Hypothalamus (tissue), 51 donors: ENCODE data around the gene OPRD1.
A peak's percentile ranks its signal among the peaks of the same experiment; 100 is the strongest.

Experiments used
- DNase-seq, 51 donors: peaks; one replicate each; lab custom pipeline; 2025; lab: John Stamatoyannopoulos, UW

OPRD1 gene

GRCh38 chr1:28898405-28898881 lies 86.5 kb downstream of the OPRD1 start:
- DNase-seq: peak in 2 of 51 donors; percentile 5 to 28

GRCh38 chr1:28899267-28899666 lies 87.3 kb downstream of the OPRD1 start:
- no peak for DNase-seq

- DNase-seq: no peak
These were observed 88.6 kb downstream of the OPRD1 start for GRCh38 chr1:28900562-28900961.

- no peak for DNase-seq
These were observed 90.8 kb downstream of the OPRD1 start for GRCh38 chr1:28902738-28903137.

GRCh38 chr1:28905921-28906666 lies 94.1 kb downstream of the OPRD1 start:
- no peak for DNase-seq

- DNase-seq: no peak
These were observed 97.2 kb downstream of the OPRD1 start for GRCh38 chr1:28909198-28909597.

GRCh38 chr1:28910379-28911115 lies 98.6 kb downstream of the OPRD1 start:
- no peak for DNase-seq

- no peak for DNase-seq
These were observed 101.8 kb downstream of the OPRD1 start for GRCh38 chr1:28913786-28914227.

- peak; percentile 24 to 90 (median 79) for DNase-seq
These were observed 102.5 kb downstream of the OPRD1 start, which contains the start of gene EPB41 for GRCh38 chr1:28914228-28915030. Gene EPB41 (plus strand): TSS chr1:28914569. CDS start chr1:28987438, 72,869 bp downstream.

- DNase-seq: peak in 13 of 51 donors; percentile 9 to 55 (median 24)
These were observed 103.3 kb downstream of the OPRD1 start for GRCh38 chr1:28915031-28915895.

- DNase-seq: no peak
These were observed 105.8 kb downstream of the OPRD1 start for GRCh38 chr1:28917757-28918118.
